Stomach (tissue), 4 donors: Measurements from ENCODE around the gene FRZB.

Experiments used
- POLR2A ChIP-seq, 4 donors: fragments of 450-650 bp; IDR thresholded peaks; one replicate each; pipeline ENCODE4 v1.6.1; 2016; ENCODE audit warnings: antibody characterized with exemption in 4 of 4, control low read depth in 2 of 4, mild to moderate bottlenecking in 1 of 4, moderate library complexity in 1 of 4
- POLR2AphosphoS5 ChIP-seq, 3 donors: sonication (generic); formaldehyde crosslinking; IDR thresholded peaks; one replicate each; pipeline ENCODE4 v1.6.1; 2016; ENCODE audit warnings: antibody characterized with exemption in 3 of 3
- TF ChIP-seq, protein P1 (sequence below), 7 experiments: fragments of 450-650 bp in 4 of 7; fragments of 200-600 bp in 3 of 7; sonication (generic) in 3 of 7; IDR thresholded peaks; one replicate each; pipeline ENCODE4 v1.5.1; 2016 to 2019; ENCODE audit warnings: antibody characterized with exemption in 7 of 7, control low read depth in 2 of 7, mild to moderate bottlenecking in 1 of 7

DNA sequence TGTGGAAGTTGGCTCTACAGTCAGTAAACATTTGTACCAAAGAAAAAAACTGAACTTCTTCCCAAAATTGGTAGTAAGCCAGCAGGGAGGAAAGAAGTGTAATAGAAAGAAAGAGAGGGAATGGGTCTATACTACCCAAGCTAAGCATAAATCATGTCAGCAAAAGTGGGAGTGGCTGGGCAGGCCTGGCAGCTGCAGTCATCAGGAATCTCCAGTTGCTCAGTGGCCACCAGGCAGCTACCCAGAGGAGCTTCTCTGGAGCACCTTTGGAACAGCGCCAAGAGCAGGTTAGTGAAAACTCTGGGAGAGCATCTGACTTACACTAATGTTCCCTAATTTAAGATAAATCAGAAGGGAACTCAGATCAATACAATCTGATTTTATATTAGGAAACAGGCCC lies 14.3 kb downstream of the FRZB start:
- TF ChIP-seq, protein P1, sequence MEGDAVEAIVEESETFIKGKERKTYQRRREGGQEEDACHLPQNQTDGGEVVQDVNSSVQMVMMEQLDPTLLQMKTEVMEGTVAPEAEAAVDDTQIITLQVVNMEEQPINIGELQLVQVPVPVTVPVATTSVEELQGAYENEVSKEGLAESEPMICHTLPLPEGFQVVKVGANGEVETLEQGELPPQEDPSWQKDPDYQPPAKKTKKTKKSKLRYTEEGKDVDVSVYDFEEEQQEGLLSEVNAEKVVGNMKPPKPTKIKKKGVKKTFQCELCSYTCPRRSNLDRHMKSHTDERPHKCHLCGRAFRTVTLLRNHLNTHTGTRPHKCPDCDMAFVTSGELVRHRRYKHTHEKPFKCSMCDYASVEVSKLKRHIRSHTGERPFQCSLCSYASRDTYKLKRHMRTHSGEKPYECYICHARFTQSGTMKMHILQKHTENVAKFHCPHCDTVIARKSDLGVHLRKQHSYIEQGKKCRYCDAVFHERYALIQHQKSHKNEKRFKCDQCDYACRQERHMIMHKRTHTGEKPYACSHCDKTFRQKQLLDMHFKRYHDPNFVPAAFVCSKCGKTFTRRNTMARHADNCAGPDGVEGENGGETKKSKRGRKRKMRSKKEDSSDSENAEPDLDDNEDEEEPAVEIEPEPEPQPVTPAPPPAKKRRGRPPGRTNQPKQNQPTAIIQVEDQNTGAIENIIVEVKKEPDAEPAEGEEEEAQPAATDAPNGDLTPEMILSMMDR (IDR thresholded peaks at IDR 0.05): no peak
- TF ChIP-seq POLR2AphosphoS5 (IDR thresholded peaks at IDR 0.05) (no peak), POLR2A (IDR thresholded peaks at IDR 0.05) (no peak)
